Mammary epithelial cell (primary cell): ENCODE results near the gene TLR6.

Experiments
- EZH2 ChIP-seq: IDR thresholded peaks from 2 replicates; pipeline ENCODE4 v1.6.1; 2012; ENCODE audit warnings: low read length, inconsistent platforms, borderline replicate concordance
- TF ChIP-seq, protein P1 (sequence below), 2 donors: IDR thresholded peaks in 1 of 2; conservative IDR thresholded peaks in 1 of 2; 2 replicates each; pipeline ENCODE4 v1.5.1; 2011 to 2012; ENCODE audit warnings: inconsistent platforms in 2 of 2, low read length in 2 of 2, mild to moderate bottlenecking in 2 of 2, control low read depth in 1 of 2, low read depth in 1 of 2; ENCODE audit not compliant: insufficient read depth in 1 of 2; ENCODE audit errors: extremely low read depth in 1 of 2

DNA sequence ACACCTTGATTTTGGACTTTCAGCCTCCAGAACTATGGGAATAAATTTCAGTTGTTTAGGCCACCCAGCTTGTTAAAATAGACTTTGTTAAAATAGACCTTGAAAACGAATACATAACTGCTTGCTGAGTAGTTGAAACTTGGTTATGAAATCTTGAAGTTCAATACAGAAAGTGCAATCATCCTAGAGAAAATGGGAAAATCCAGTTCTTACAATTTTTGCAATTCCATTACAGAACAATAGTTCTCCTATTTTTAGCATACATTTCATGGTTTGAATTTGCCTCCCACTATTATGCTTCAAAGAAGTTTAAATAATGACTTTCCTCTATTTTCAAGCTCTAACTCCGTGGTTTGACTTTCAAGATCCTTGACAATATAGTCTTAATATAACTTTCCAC, 62.6 kb downstream of the TLR6 start:
- TF ChIP-seq, protein P1, sequence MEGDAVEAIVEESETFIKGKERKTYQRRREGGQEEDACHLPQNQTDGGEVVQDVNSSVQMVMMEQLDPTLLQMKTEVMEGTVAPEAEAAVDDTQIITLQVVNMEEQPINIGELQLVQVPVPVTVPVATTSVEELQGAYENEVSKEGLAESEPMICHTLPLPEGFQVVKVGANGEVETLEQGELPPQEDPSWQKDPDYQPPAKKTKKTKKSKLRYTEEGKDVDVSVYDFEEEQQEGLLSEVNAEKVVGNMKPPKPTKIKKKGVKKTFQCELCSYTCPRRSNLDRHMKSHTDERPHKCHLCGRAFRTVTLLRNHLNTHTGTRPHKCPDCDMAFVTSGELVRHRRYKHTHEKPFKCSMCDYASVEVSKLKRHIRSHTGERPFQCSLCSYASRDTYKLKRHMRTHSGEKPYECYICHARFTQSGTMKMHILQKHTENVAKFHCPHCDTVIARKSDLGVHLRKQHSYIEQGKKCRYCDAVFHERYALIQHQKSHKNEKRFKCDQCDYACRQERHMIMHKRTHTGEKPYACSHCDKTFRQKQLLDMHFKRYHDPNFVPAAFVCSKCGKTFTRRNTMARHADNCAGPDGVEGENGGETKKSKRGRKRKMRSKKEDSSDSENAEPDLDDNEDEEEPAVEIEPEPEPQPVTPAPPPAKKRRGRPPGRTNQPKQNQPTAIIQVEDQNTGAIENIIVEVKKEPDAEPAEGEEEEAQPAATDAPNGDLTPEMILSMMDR (conservative IDR thresholded peaks at IDR 0.05 in 1 of 2, IDR thresholded peaks at IDR 0.05 in 1 of 2; ENCODE audit: extremely low read depth in 1 of 2, insufficient read depth in 1 of 2, low read depth in 1 of 2, low read length in 2 of 2), result no peak
- no peak for TF ChIP-seq EZH2
